Activated T-cell treated with anti-CD3 and anti-CD28 coated beads, Interleukin-2, amount 50 U/mL, for 4 hours (primary cell): Measurements from ENCODE around the gene ACADL. TPM values are rescaled to one million over a fixed set of nuclear protein-coding genes. Genes with fewer than 3 reads are reported as not detected.

Experiments used
- ATAC-seq, 2 donors: fragments of 200-7000 bp; cut with Tn5 transposase; one replicate each; pipeline ENCODE4 v1.10.0; 2021
- DNase-seq: peaks from one replicate; pipeline ENCODE4 v3.0.0-alpha.2; 2020
- H3K27me3 Mint-ChIP-seq: one replicate; pipeline ENCODE4 v1.8.0; 2021; ENCODE audit warnings: low read depth, mixed read lengths
- H3K36me3 Mint-ChIP-seq: one replicate; pipeline ENCODE4 v1.8.0; 2022; ENCODE audit warnings: mixed read lengths; ENCODE audit not compliant: insufficient read depth
- H3K4me1 Mint-ChIP-seq: one replicate; pipeline ENCODE4 v1.8.0; 2021; ENCODE audit warnings: low read depth, mixed read lengths
- H3K4me3 Mint-ChIP-seq: one replicate; pipeline ENCODE4 v1.8.0; 2021; ENCODE audit warnings: mild to moderate bottlenecking, moderate library complexity, mixed read lengths
- H3K9me3 Mint-ChIP-seq: one replicate; pipeline ENCODE4 v1.8.0; 2021; ENCODE audit warnings: mixed read lengths
- total RNA-seq, 3 donors: library from RNA; stranded (reverse); gene quantifications; one replicate each; pipeline ENCODE4 v1.2.1, GENCODE V29; 2021

ACADL gene
- total RNA-seq, 3 donors from 2014 or later: not detected

DNA sequence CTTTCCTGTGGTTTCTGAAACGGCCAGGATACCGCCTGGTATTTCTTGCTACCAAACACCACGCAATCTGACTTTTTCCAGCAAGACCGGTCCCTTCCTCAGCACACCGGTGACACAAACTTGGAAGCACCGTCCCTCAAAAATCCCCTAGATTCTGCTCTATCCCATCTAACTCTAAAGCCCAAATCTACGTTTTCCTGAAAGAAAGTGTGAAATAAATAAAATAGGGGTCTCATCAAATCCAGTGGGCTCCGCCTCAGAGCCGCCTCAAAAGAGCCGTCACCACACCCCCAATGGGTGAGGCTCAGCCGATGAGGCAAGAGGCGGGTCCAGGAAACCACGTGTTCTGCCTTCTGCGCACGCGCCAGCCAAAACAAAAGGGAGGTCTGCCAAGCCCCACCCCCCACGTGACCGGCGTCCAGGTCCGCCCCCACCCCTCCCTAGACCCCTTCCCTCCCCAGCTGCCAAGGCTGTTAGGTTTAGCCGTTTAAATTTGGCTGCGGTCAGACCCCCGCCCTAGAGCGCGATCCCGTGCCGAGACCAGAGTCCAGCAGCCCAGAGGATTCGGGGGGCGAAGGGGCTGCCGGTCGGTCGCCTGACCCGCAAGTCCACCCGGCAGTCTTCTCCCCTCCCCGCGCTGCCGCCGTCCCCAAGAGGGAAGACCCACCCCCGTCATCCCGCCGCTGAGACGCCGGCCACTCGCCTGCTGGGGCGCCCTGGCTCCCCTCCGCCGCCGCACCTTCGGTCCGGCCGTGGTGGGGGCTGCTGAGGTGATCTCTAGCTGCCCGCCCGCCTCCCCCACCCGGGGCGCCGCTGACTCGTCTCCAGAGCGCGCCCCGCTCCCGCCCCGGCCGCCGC is 54.6 kb downstream of the ACADL start:
- peak; percentile 97 for DNase-seq
- H3K4me1 Mint-ChIP-seq: peaks cover 22% of the 10 kb centered on the region
- peaks cover 7% of the 10 kb centered on the region for H3K27me3 Mint-ChIP-seq
- ATAC-seq: peak; percentile 80 to 83
- no peaks in the 10 kb centered on the region for H3K36me3 Mint-ChIP-seq
- no peaks in the 10 kb centered on the region for H3K9me3 Mint-ChIP-seq
- peak overlapping the region; percentile 96 for H3K4me3 Mint-ChIP-seq

DNA sequence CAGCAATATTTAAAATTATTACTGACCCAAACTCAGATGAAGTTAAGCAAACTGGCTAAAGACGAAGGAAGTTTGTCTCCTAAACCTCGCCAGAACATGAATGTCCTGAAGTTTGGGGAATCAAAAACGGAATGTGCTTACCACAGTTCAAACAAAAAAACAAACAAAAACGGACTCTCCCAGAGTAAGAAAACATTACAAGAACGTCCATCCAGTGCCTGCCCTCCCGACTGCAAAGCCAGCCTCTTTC is 55.1 kb downstream of the ACADL start:
- Mint-ChIP-seq H3K9me3 (no peaks in the 10 kb centered on the region), H3K4me3 (peak overlapping the region; percentile 96), H3K36me3 (no peaks in the 10 kb centered on the region), H3K27me3 (peaks cover 7% of the 10 kb centered on the region), H3K4me1 (peaks cover 22% of the 10 kb centered on the region)
- DNase-seq: no peak
- no peak for ATAC-seq

GRCh38 chr2:210169516-210170195 is 55.6 kb downstream of the ACADL start:
- H3K4me3 Mint-ChIP-seq: peak overlapping the region; percentile 96
- no peaks in the 10 kb centered on the region for H3K36me3 Mint-ChIP-seq
- peaks cover 22% of the 10 kb centered on the region for H3K4me1 Mint-ChIP-seq
- H3K9me3 Mint-ChIP-seq: no peaks in the 10 kb centered on the region
- peak; percentile 6 to 21 for ATAC-seq
- H3K27me3 Mint-ChIP-seq: peaks cover 7% of the 10 kb centered on the region
- DNase-seq: no peak

- Mint-ChIP-seq H3K4me3 (no peak overlapping the region), H3K9me3 (no peaks in the 10 kb centered on the region)
- DNase-seq: no peak
Measured at GRCh38 chr2:210167227-210167626, 58.0 kb downstream of the ACADL start.

GRCh38 chr2:210162466-210163124 is 62.7 kb downstream of the ACADL start:
- Mint-ChIP-seq H3K4me3 (no peak overlapping the region), H3K36me3 (peaks cover 2% of the 10 kb centered on the region), H3K9me3 (no peaks in the 10 kb centered on the region), H3K27me3 (no peaks in the 10 kb centered on the region), H3K4me1 (peaks cover 7% of the 10 kb centered on the region)
- no peak for ATAC-seq
- no peak for DNase-seq

More at GRCh38 chr2:210167227-210167626, 58.0 kb downstream of the ACADL start:
- ATAC-seq: no peak
- peaks cover 29% of the 10 kb centered on the region for H3K4me1 Mint-ChIP-seq
- no peaks in the 10 kb centered on the region for H3K36me3 Mint-ChIP-seq
- peaks cover 3% of the 10 kb centered on the region for H3K27me3 Mint-ChIP-seq

- DNase-seq: no peak
- Mint-ChIP-seq H3K4me1 (peaks cover 7% of the 10 kb centered on the region), H3K36me3 (peaks cover 10% of the 10 kb centered on the region), H3K9me3 (no peaks in the 10 kb centered on the region), H3K4me3 (no peak overlapping the region), H3K27me3 (no peaks in the 10 kb centered on the region)
- no peak for ATAC-seq
Measured at GRCh38 chr2:210159059-210159458, 66.2 kb downstream of the ACADL start.

DNA sequence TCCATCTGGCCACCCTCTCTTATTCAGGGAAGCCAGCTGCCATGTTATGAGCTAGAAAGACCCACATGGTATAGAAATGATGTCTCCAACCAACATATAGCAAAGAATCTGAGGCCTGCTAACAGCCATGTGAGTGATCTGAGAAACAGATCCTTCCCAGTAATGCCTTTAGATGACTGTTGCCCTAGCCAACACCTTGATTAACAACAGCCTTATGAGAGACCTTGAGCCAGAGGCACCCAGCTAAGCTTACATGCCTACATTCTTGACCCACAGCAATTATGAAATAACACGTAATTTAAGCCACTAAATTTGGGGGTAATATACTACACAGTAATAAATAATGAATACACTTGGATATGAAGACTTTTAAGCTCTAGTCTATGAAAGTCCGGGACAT is 67.0 kb downstream of the ACADL start:
- Mint-ChIP-seq H3K4me3 (no peak overlapping the region), H3K4me1 (peaks cover 6% of the 10 kb centered on the region), H3K27me3 (no peaks in the 10 kb centered on the region), H3K36me3 (peaks cover 17% of the 10 kb centered on the region), H3K9me3 (no peaks in the 10 kb centered on the region)
- no peak for DNase-seq
- ATAC-seq: no peak

- peaks cover 17% of the 10 kb centered on the region for H3K36me3 Mint-ChIP-seq
- H3K27me3 Mint-ChIP-seq: no peaks in the 10 kb centered on the region
- H3K9me3 Mint-ChIP-seq: no peaks in the 10 kb centered on the region
- no peak overlapping the region for H3K4me3 Mint-ChIP-seq
- H3K4me1 Mint-ChIP-seq: no peaks in the 10 kb centered on the region
- DNase-seq: no peak
- ATAC-seq: no peak
Measured at GRCh38 chr2:210157526-210157925, 67.7 kb downstream of the ACADL start.

DNA sequence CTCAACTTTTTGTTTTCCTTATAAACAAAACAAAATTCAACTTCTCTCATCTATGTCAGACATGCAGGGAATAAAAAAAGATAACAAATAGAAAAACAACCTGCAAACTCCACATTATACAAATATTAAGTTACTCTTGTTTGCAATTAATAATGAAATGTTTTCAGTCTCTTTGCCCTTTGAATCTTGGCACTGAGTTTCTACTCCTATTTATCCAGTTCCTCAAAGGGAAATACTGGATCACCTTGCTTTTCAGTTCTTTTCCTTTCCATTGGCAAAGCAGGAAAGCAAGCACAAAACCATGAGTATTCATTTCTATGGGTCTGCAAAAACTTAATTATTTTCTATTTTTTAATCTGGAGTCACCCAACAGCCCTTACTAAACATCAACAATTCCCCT is 77.6 kb downstream of the ACADL start:
- H3K4me3 Mint-ChIP-seq: no peak overlapping the region
- peaks cover 24% of the 10 kb centered on the region for H3K9me3 Mint-ChIP-seq
- ATAC-seq (no peak), DNase-seq (no peak)
- no peaks in the 10 kb centered on the region for H3K27me3 Mint-ChIP-seq
- H3K36me3 Mint-ChIP-seq: peaks cover 37% of the 10 kb centered on the region
- no peaks in the 10 kb centered on the region for H3K4me1 Mint-ChIP-seq

Other genes starting within 250 kb of the ACADL start
- gene RPE, start 222.8 kb downstream of the ACADL start, total RNA-seq: 10 to 100 TPM; 35.0 to 47.5 (median 44.2) TPM
- 1 to 10 TPM; 1.5 to 2.7 (median 2.3) TPM for gene KANSL1L, start 54.0 kb downstream of the ACADL start, total RNA-seq
- gene MYL1, start 89.7 kb upstream of the ACADL start, total RNA-seq: not detected